C4-2B (cell line): ENCODE data around the gene HOXB4.

Experiments used
- CTCF ChIP-seq: fragments of 450-650 bp; conservative IDR thresholded peaks from 2 replicates; pipeline ENCODE4 v1.5.1; 2017; ENCODE audit warnings: mild to moderate bottlenecking
- ZFX ChIP-seq: fragments of 450-650 bp; IDR thresholded peaks from 2 replicates; pipeline ENCODE4 v1.6.1; 2017

- no peak for TF ChIP-seq ZFX
- no peak for TF ChIP-seq CTCF
Measured at GRCh38 chr17:48587276-48588073, 9.3 kb upstream of the HOXB4 start.
